Astrocyte (in vitro differentiated cells and primary cell): ENCODE measurements around the gene KRTAP9-7. TPM values are rescaled to one million over a fixed set of nuclear protein-coding genes. Genes with fewer than 3 reads are reported as not detected.
A peak's percentile ranks its signal among the peaks of the same experiment; 100 is the strongest.

Experiments
- DNase-seq: peaks from one replicate; pipeline ENCODE4 v3.0.0-alpha.2; 2010; ENCODE audit warnings: low read depth
- FAIRE-seq: peaks from 2 replicates; lab custom pipeline; 2011; peaks lifted over from hg19 to GRCh38; lab: Jason Lieb, UNC
- H2AFZ ChIP-seq: 2 replicates; pipeline ENCODE4 v1.6.0; 2012; ENCODE audit warnings: low read depth, low read length, inconsistent platforms
- H3K27ac ChIP-seq: 2 replicates; pipeline ENCODE4 v1.5.1; 2011; ENCODE audit warnings: low read depth, low read length, inconsistent platforms
- H3K27me3 ChIP-seq: 2 replicates; pipeline ENCODE4 v1.6.0; 2011; ENCODE audit warnings: low read length, inconsistent platforms; ENCODE audit not compliant: insufficient read depth
- H3K36me3 ChIP-seq: 2 replicates; pipeline ENCODE4 v1.5.1; 2011; ENCODE audit warnings: low read length, inconsistent platforms; ENCODE audit not compliant: insufficient read depth
- H3K4me1 ChIP-seq: 2 replicates; pipeline ENCODE4 v1.5.1; 2011; ENCODE audit warnings: low read length, inconsistent platforms; ENCODE audit not compliant: insufficient read depth
- H3K4me2 ChIP-seq: 2 replicates; pipeline ENCODE4 v1.6.0; 2012; ENCODE audit warnings: low read length, inconsistent platforms
- H3K4me3 ChIP-seq: 2 replicates; pipeline ENCODE4 v1.5.1; 2011; ENCODE audit warnings: low read depth, mild to moderate bottlenecking, low read length, inconsistent platforms; ENCODE audit not compliant: insufficient read depth
- H3K79me2 ChIP-seq: 2 replicates; pipeline ENCODE4 v1.6.0; 2012; ENCODE audit warnings: mild to moderate bottlenecking, low read length, inconsistent platforms; ENCODE audit not compliant: insufficient read depth
- H3K9ac ChIP-seq: 2 replicates; pipeline ENCODE4 v1.6.0; 2012; ENCODE audit warnings: mild to moderate bottlenecking, low read length, inconsistent platforms
- H3K9me3 ChIP-seq: 2 replicates; pipeline ENCODE4 v1.5.1; 2012; ENCODE audit warnings: low read depth, mild to moderate bottlenecking, low read length, inconsistent platforms; ENCODE audit not compliant: insufficient read depth
- H4K20me1 ChIP-seq: 2 replicates; pipeline ENCODE4 v1.6.0; 2012; ENCODE audit warnings: low read length, inconsistent platforms; ENCODE audit not compliant: insufficient read depth
- H3K27ac Mint-ChIP-seq: one replicate; pipeline ENCODE4 v1.8.0; 2021; ENCODE audit warnings: mild to moderate bottlenecking, mixed read lengths; ENCODE audit not compliant: unreplicated experiment
- H3K27me3 Mint-ChIP-seq: one replicate; pipeline ENCODE4 v1.8.0; 2021; ENCODE audit warnings: low read depth, mixed read lengths; ENCODE audit not compliant: unreplicated experiment
- H3K36me3 Mint-ChIP-seq: one replicate; pipeline ENCODE4 v1.8.0; 2021; ENCODE audit warnings: low read depth, mixed read lengths; ENCODE audit not compliant: unreplicated experiment
- H3K4me1 Mint-ChIP-seq: one replicate; pipeline ENCODE4 v1.8.0; 2021; ENCODE audit warnings: low read depth, mixed read lengths; ENCODE audit not compliant: unreplicated experiment
- H3K4me3 Mint-ChIP-seq: one replicate; pipeline ENCODE4 v1.8.0; 2021; ENCODE audit warnings: mild to moderate bottlenecking, moderate library complexity, mixed read lengths; ENCODE audit not compliant: unreplicated experiment
- H3K9me3 Mint-ChIP-seq: one replicate; pipeline ENCODE4 v1.8.0; 2021; ENCODE audit warnings: mild to moderate bottlenecking, mixed read lengths; ENCODE audit not compliant: unreplicated experiment
- EZH2 ChIP-seq: IDR thresholded peaks from 2 replicates; pipeline ENCODE4 v1.6.1; 2012; ENCODE audit warnings: mild to moderate bottlenecking, low read length, inconsistent platforms; ENCODE audit not compliant: insufficient read depth
- total RNA-seq: library from RNA; stranded (reverse); gene quantifications from 2 replicates; pipeline ENCODE4 v1.2.1, GENCODE V29; 2021
- TF ChIP-seq, protein P1 (sequence below): IDR thresholded peaks from 2 replicates; pipeline ENCODE4 v1.5.1; 2011; ENCODE audit warnings: low read depth, mild to moderate bottlenecking, inconsistent platforms, low read length, moderate library complexity; ENCODE audit not compliant: insufficient read depth

KRTAP9-7 gene
- total RNA-seq, 1 donor from 2014 or later = not detected

DNA sequence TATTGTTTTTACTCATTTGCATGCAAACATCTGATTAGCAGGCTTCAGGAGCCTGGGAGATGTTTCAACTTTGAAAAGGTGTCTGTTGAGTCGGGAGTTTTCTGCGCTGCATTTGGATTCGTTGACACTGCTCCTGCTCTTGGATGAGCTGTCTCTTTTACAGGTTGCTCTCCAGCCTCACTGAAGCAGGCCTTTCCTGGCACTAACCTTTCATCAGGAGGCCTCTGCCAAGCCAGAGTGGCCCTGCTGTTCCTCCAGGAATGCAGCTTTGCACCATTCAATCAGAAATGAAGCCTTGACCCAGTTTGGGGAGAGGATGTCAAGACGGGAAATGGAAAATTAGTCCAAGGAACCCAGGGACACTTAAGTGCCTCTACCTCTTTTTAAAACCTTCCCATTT lies 27.5 kb downstream of the KRTAP9-7 start:
- H3K27me3 Mint-ChIP-seq = peaks cover 21% of the 10 kb centered on the region
- H3K4me3 Mint-ChIP-seq = no peak overlapping the region
- TF ChIP-seq EZH2 = no peak
- TF ChIP-seq, protein P1, sequence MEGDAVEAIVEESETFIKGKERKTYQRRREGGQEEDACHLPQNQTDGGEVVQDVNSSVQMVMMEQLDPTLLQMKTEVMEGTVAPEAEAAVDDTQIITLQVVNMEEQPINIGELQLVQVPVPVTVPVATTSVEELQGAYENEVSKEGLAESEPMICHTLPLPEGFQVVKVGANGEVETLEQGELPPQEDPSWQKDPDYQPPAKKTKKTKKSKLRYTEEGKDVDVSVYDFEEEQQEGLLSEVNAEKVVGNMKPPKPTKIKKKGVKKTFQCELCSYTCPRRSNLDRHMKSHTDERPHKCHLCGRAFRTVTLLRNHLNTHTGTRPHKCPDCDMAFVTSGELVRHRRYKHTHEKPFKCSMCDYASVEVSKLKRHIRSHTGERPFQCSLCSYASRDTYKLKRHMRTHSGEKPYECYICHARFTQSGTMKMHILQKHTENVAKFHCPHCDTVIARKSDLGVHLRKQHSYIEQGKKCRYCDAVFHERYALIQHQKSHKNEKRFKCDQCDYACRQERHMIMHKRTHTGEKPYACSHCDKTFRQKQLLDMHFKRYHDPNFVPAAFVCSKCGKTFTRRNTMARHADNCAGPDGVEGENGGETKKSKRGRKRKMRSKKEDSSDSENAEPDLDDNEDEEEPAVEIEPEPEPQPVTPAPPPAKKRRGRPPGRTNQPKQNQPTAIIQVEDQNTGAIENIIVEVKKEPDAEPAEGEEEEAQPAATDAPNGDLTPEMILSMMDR = no peak
- no peaks in the 10 kb centered on the region for H3K36me3 Mint-ChIP-seq
- H3K4me2 ChIP-seq = no peak overlapping the region
- no peak overlapping the region for H3K4me3 ChIP-seq
- DNase-seq = no peak
- no peak overlapping the region for H3K9ac ChIP-seq
- peaks cover 8% of the 10 kb centered on the region for H3K9me3 Mint-ChIP-seq
- H4K20me1 ChIP-seq = no peaks in the 10 kb centered on the region
- H3K27ac Mint-ChIP-seq = no peak overlapping the region
- no peaks in the 10 kb centered on the region for H3K9me3 ChIP-seq
- H3K4me1 ChIP-seq = peaks cover 7% of the 10 kb centered on the region
- no peak for FAIRE-seq
- no peaks in the 10 kb centered on the region for H3K79me2 ChIP-seq
- no peak overlapping the region for H3K27ac ChIP-seq
- no peaks in the 10 kb centered on the region for H3K27me3 ChIP-seq
- H2AFZ ChIP-seq = no peak overlapping the region
- H3K36me3 ChIP-seq = no peaks in the 10 kb centered on the region
- no peaks in the 10 kb centered on the region for H3K4me1 Mint-ChIP-seq

DNA sequence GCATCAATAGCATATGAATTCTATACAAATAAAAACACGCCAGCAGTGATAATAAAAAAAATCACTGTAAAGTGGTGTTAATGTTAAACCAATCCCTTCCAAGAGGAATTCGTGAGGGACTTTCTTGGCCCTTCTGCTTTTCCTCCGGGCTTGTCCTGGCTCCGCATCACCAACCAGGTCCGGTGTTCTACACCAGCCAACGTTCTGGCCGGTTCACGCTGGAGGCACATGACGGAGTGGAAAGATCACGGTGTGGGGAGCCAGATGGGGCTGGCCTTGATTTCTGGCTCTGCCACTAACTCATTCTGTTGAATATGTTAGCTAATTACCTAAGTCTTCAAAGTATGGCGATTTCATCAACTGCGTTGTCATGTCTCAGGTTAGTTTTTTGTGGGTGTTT lies 28.6 kb downstream of the KRTAP9-7 start:
- FAIRE-seq (no peak), DNase-seq (no peak)
- no peak overlapping the region for H2AFZ ChIP-seq
- no peaks in the 10 kb centered on the region for H4K20me1 ChIP-seq
- H3K9me3 ChIP-seq = no peaks in the 10 kb centered on the region
- no peak overlapping the region for H3K9ac ChIP-seq
- no peak overlapping the region for H3K4me2 ChIP-seq
- TF ChIP-seq, protein P1 = no peak
- TF ChIP-seq EZH2 = no peak
- peaks cover 16% of the 10 kb centered on the region for H3K4me1 ChIP-seq
- H3K27ac Mint-ChIP-seq = no peak overlapping the region
- H3K4me3 Mint-ChIP-seq = no peak overlapping the region
- H3K27me3 Mint-ChIP-seq = peaks cover 28% of the 10 kb centered on the region
- H3K27ac ChIP-seq = no peak overlapping the region
- no peaks in the 10 kb centered on the region for H3K4me1 Mint-ChIP-seq
- peaks cover 8% of the 10 kb centered on the region for H3K9me3 Mint-ChIP-seq
- no peaks in the 10 kb centered on the region for H3K27me3 ChIP-seq
- H3K36me3 ChIP-seq = no peaks in the 10 kb centered on the region
- no peak overlapping the region for H3K4me3 ChIP-seq
- no peaks in the 10 kb centered on the region for H3K79me2 ChIP-seq
- no peaks in the 10 kb centered on the region for H3K36me3 Mint-ChIP-seq

DNA sequence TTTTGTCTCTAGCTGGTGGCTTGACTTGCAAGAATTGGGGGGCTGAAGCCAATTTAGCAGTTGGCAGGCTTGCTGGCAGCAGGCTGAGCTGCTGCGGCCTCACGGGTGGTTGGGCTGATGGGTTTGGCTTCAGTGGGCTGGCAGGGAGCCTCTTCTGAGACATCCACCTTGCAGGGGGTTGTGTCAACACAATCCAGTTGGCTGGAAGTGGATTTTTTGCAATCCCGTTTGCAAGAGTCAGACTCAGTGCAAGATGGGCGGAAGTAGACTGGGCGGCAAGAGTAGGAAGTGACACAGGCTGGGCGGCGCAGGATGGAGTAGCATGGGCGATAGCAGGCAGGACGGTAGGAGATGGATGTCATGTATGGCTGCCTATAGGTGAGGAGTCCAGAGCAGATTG lies 32.1 kb downstream of the KRTAP9-7 start:
- Mint-ChIP-seq H3K4me3 (no peak overlapping the region), H3K4me1 (no peaks in the 10 kb centered on the region), H3K36me3 (no peaks in the 10 kb centered on the region), H3K27ac (no peak overlapping the region), H3K27me3 (peaks cover 40% of the 10 kb centered on the region), H3K9me3 (peaks cover 8% of the 10 kb centered on the region)
- Histone ChIP-seq H3K27me3 (no peaks in the 10 kb centered on the region), H4K20me1 (no peaks in the 10 kb centered on the region), H3K36me3 (no peaks in the 10 kb centered on the region), H2AFZ (peak overlapping the region; percentile 57), H3K4me1 (peaks cover 16% of the 10 kb centered on the region), H3K27ac (no peak overlapping the region), H3K4me2 (peak overlapping the region; percentile 54), H3K4me3 (peak overlapping the region; percentile 21), H3K79me2 (no peaks in the 10 kb centered on the region), H3K9ac (no peak overlapping the region), H3K9me3 (no peaks in the 10 kb centered on the region)
- FAIRE-seq = no peak
- TF ChIP-seq, protein P1 = no peak
- TF ChIP-seq EZH2 = no peak
- peak; percentile 68 for DNase-seq
